SU-DHL-6 (cell line): ENCODE data around the gene ANXA2R.

ENCODE experiments used
- CTCF ChIP-seq: fragments of 200-600 bp; sonication (generic); IDR thresholded peaks from one replicate; pipeline ENCODE4 v1.5.1; 2017; ENCODE audit warnings: antibody characterized with exemption, mild to moderate bottlenecking, low read length, moderate library complexity; ENCODE audit not compliant: insufficient read depth, poor library complexity, severe bottlenecking
- EZH2phosphoT487 ChIP-seq: fragments of 200-600 bp; sonication (generic), shearing (Covaris generic); conservative IDR thresholded peaks from 2 replicates; pipeline ENCODE4 v1.6.1; 2018; ENCODE audit warnings: mild to moderate bottlenecking, antibody characterized with exemption, low read length, moderate library complexity, mixed read lengths

DNA sequence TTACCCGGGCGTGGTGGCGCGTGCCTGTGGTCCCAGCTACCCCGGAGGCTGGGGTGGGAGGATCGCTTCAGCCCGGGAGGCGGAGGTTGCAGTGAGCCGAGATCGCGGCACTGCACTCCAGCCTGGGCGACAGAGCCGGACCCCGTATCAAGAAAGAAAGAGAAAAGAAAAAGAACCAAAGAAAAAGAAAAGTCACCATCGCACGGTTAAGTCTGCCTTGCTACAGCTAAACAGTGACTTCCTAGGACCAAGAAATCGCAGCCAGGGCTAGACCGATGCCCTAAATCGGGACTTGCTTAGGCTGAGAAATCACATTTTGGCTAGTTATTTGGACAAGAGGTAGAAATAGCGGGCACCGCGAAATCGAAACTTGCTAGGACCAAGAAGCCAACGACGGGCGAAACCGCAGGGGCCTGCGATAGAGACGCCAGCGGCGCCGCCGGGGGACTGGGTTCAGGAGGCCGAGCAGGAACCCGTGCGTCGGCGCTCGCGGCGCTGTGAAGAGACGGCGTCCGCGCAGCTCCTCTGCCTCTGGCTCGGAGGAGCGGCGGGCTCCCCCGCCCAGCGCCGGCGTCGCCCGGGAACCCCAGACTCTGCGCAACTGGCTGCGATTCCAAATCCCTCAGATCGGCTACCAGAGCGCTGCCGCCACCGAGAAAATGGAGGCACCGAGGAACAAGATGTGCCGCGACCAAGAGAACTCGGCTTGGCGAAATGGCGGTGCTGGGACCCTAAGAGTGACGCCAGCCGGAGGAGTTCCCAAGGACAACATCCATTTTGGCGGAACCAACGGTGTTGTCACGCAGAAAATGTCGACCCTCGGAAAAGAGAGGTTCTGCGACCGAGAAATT lies 26.1 kb upstream of the ANXA2R start:
- TF ChIP-seq CTCF (no peak), EZH2phosphoT487 (no peak)
